Epithelial cell of esophagus (primary cell): Measurements from ENCODE around the gene REEP3.

Source experiments
- DNase-seq: peaks from one replicate; pipeline ENCODE4 v3.0.0; 2010; ENCODE audit warnings: low read depth
- H3K4me3 ChIP-seq: 2 replicates; pipeline ENCODE4 v1.5.1; 2011; ENCODE audit warnings: mild to moderate bottlenecking, low read length, control low read depth
- TF ChIP-seq, protein P1 (sequence below): IDR thresholded peaks from 2 replicates; pipeline ENCODE4 v1.5.1; 2011; ENCODE audit warnings: low read depth, mild to moderate bottlenecking, low read length, control low read depth, inconsistent platforms; ENCODE audit not compliant: insufficient read depth; ENCODE audit errors: missing control alignments

The REEP3 gene

DNA sequence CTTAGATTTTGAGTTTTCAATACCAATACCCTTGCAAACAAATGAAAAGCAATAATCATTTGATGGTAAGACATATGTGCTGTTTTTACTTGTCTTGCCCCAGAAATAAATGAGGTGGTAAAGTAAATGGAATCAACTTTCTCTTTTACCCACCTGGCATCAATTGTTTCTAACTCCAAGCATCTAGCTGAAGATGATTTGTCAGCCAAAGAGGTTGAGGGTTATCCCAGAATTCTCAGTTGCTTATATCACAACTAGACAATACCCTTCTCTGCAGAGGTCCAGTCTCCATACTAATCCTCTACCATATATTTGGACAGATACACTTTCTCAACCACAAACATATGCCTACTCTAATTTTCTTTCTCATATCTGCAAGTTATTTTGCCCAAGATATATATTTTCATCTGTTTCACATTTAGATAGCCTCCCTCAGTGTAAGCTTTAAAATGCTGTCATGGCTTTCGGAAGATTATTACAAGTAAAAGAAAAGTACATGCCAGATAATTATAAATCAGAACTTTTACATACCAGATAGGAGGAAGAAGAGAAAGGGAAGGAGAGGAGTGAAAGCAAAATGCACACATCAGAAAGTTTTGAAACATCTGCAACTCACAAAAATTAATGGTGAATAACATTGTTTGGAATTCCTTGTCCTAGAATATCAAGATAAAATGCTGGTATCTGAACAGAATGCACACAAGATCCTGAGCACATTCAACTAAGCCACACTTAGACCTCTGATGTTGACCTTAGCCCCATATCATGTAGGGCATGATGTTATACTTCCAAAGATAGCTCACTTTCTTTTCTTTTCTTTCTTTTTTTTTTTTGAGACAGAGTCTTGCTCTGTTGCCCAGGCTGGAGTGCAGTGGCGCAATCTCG, 146.6 kb downstream of the REEP3 start:
- TF ChIP-seq, protein P1, sequence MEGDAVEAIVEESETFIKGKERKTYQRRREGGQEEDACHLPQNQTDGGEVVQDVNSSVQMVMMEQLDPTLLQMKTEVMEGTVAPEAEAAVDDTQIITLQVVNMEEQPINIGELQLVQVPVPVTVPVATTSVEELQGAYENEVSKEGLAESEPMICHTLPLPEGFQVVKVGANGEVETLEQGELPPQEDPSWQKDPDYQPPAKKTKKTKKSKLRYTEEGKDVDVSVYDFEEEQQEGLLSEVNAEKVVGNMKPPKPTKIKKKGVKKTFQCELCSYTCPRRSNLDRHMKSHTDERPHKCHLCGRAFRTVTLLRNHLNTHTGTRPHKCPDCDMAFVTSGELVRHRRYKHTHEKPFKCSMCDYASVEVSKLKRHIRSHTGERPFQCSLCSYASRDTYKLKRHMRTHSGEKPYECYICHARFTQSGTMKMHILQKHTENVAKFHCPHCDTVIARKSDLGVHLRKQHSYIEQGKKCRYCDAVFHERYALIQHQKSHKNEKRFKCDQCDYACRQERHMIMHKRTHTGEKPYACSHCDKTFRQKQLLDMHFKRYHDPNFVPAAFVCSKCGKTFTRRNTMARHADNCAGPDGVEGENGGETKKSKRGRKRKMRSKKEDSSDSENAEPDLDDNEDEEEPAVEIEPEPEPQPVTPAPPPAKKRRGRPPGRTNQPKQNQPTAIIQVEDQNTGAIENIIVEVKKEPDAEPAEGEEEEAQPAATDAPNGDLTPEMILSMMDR, result no peak
- no peak for DNase-seq
- H3K4me3 ChIP-seq, result no peak overlapping the region

DNA sequence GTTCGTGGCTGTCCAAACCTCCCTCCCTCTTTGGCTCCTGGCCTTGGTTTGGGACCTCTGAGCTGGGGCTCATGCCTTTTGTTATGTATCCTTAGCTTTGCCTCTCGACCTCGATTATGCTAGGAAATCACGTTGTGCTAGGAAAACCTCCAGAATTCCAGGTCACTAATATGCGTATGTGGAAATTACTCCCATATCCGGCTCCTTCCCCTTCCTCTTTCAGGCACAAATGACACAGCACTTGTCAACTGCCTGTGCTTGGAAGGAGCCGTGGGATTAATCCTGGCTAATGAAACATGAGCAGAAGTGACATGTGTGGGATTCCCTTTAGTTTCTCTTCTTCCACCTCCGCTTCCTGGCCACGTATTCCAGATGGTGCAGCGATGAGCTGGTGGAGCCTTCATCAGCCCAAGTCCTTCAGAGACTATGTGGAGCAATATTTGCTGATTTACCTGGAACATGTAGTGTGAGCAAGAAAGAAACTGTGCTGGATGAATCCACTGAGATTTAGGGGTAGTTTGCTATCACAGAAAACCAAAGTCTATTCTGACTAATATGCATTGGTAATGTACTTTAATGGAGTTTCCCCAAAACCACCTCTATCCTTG, 149.2 kb downstream of the REEP3 start:
- no peak overlapping the region for H3K4me3 ChIP-seq
- no peak for DNase-seq
- TF ChIP-seq, protein P1, result no peak

DNA sequence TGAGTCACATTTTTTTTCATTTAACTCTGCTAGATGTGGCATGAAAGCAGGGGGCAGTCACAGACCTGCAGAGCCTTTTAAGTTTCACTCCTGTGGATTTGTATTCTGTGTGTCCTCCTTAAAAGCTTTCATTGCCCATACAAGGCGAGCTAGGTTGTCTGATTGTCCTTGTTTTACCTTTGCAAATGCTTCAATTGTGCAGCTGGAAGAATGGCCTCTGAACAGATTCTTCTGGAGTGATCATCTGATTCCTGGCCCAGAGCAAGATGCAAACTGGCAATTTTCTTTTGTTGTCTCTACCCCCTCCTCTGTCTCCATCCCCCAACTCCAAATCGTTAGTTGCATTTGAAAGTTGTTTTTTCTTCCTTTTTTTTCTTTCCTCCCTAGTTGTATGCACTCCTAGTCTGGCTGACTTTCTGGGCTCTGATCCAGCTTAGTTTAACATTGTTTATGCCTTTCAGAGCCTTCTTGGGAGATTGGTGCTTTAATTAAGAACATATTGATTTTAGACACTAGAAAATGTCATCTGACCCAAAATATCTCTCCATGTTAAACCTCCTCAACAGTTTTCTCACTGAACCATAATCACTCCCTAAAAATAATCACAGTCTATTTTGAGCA, 150.2 kb downstream of the REEP3 start:
- TF ChIP-seq, protein P1, result no peak
- DNase-seq, result no peak
- no peak overlapping the region for H3K4me3 ChIP-seq

DNA sequence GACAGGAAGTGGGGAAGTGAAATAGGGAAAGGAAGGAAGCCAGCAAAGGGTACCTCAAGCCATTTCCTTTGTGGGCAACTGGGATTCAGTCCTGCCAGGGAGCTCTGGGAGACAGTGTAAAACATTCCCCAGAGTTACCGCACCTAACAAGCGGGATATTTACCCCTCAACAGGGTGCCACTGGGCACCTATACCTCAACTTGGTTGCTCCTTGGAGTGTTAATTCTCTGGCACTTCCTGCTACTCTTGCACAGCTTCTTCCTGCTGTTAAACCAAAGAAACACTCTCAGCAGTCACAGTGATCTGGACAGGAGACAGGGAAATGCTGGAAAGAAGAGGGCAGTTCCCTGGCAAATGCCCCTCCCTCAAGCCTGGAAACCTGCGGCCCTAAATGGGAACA, 151.3 kb downstream of the REEP3 start:
- no peak for DNase-seq
- TF ChIP-seq, protein P1, result no peak

DNA sequence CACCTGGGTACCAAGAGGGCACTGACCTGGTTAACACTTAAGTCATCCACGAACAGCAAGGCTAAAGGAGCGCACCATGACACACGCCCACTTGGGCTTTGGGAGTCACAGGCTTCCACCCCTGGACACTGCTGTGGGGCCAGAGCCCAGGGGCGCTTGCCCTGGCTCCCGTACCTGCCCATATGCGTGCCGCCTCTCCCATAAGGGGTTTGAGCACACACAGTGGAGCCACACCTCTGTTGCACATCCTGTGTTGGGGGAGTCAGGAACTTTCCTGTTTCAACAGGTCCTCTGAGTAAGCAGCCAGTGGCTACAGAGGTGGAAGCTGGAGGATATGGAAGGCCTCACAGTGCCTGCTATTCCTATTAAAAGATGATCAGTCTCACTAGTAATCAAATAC, 152.0 kb downstream of the REEP3 start:
- DNase-seq, result peak; percentile 69
- no peak overlapping the region for H3K4me3 ChIP-seq
- TF ChIP-seq, protein P1, result no peak

More for the DNA sequence above, 151.3 kb downstream of the REEP3 start:
- no peak overlapping the region for H3K4me3 ChIP-seq

DNA sequence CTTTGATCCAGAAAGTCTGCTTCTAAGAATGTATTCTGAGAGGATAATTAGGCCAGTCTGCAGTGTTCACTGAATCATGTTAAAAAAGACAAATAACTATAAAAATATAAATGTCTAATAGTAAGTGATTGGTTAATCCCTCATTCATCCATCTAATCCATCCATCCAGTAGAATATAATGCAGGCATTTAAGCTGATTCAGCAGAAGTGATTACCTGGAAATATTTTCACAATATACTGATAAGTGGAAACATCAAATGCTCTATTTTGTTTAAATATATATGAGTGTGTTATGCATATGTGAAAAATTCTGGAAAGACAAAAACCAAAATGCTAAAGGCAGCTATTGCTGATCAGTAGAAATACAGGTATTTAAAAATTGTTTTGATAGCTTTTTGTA, 152.6 kb downstream of the REEP3 start:
- TF ChIP-seq, protein P1, result no peak

More for the DNA sequence above, 152.6 kb downstream of the REEP3 start:
- DNase-seq, result no peak
- H3K4me3 ChIP-seq, result no peak overlapping the region
